Measurements from ENCODE around the gene CELA3A.
A peak's percentile ranks its signal among the peaks of the same experiment; 100 is the strongest.
"Not testable (repeated sequence)": the region's sequence is repeated elsewhere in the genome, so short reads cannot be mapped to it uniquely, and the experiment has no call there.

CELA3A gene, protein sequence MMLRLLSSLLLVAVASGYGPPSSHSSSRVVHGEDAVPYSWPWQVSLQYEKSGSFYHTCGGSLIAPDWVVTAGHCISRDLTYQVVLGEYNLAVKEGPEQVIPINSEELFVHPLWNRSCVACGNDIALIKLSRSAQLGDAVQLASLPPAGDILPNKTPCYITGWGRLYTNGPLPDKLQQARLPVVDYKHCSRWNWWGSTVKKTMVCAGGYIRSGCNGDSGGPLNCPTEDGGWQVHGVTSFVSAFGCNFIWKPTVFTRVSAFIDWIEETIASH

DNA sequence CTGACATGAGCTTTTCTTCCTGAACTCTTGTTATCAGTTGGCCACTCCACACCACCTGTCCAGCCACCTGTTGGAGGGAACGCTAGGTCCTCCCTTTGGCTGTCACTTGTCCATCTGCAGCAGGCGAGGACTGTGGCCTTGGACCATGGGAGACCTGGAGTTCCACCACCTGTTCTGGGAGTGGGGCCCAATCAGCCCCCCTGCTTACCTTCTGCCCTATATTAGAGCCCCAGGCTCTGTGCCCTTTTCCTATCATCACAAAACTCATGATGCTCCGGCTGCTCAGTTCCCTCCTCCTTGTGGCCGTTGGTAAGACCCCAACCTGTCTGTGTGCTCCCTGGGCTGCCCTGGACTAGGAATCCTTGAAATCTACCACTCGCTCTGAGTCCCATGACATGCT lies at the start of gene CELA3A:
Gene CELA3A, plus strand, starts transcription at position 249 of the 400 bp plus-strand sequence. Its CDS starts 18 bp downstream, at position 267.
- no peak for DNase-seq

DNA sequence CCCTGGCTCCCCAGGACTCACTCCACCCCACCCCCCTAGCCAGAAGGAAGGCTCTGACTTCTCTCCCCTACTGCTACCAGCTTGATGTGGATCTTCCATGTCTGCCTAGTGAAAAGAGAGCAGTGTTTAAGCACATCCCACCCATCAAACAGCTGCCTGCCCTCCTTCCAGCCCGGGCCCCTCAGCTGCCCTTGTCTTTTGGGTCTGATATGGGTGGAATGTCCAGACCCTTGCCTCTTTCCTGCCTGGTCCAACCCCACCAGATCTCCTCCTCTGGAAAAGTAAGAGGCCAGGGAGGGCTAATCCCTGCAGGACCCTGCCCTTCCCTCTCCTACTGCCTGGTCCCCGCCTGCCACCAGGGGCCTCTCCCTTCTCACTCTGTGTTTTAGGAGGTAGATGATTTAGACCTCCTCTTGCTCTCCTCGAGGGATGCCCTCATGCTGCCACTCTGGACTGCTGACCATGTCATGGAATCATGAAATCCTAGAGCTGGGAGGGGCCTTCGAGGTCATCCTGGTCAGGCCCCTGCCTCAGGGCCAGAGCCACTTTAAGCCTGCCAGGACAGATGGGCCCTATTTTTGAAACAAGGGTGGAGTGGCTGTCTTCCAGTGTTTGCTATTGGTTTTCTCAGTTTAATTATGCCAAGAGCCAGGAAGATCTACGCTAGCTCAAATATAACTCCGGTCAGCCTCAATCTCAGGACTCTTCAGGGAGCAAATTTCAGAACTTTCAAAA lies 48.5 kb upstream of the CELA3A start:
- no peak for DNase-seq

DNA sequence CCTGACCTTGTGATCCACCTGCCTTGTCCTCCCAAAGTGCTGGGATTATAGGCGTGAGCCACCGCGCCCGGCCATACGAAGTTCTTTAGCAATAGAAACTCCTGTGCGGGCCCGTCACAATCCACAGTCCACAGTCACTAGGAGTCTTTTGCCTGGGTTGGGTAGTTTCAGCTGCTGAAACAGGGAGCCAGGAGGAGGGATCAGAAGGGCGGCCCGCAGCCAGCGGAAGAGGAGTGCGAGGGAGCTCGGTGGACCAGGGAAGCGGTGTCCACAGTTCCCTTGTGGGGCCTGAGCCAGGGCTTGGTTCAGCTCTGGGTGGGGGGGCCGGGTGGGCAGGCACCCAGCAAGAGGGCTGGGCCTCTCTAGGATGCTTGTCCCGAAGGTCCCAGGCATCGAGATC lies 46.4 kb upstream of the CELA3A start:
- no peak for DNase-seq

DNA sequence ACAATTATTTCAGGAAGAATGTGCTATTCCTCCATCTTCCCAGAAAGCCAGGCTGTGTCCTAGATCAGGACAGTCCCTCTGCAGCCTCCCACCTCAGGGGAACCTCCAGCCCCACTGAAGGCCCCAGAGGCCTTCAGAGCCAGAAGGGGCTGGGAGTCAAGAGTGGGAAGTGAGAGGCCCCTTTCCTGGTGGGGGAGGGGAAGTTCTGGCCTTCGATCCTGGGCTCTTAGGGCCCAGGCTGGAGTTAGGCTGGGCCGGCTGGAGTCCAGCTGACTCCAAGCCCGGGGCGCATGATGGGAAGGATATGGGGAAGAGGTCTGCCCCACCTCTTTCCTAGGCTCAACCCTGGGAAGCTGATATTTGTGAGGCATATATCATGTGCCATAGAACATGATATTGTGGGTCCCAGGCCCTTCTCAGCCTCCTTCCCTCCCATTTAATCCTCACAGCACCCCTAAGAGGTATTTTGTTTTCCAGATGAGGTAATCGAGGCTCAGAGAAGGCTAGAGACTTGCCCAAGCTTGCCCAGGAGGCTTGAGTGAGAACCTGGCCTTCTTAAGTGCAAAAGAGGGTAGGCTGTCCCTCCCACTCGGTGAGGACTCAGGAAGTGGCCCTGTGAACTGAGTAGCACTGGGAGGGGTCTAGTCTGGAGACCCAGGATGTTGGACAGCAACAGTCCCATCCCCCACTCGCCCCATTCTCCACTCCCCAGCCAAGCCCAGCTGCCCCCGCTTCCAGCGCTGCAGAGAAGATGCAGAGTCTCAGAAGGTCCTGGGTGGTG lies 45.8 kb upstream of the CELA3A start:
- DNase-seq, result no peak

DNA sequence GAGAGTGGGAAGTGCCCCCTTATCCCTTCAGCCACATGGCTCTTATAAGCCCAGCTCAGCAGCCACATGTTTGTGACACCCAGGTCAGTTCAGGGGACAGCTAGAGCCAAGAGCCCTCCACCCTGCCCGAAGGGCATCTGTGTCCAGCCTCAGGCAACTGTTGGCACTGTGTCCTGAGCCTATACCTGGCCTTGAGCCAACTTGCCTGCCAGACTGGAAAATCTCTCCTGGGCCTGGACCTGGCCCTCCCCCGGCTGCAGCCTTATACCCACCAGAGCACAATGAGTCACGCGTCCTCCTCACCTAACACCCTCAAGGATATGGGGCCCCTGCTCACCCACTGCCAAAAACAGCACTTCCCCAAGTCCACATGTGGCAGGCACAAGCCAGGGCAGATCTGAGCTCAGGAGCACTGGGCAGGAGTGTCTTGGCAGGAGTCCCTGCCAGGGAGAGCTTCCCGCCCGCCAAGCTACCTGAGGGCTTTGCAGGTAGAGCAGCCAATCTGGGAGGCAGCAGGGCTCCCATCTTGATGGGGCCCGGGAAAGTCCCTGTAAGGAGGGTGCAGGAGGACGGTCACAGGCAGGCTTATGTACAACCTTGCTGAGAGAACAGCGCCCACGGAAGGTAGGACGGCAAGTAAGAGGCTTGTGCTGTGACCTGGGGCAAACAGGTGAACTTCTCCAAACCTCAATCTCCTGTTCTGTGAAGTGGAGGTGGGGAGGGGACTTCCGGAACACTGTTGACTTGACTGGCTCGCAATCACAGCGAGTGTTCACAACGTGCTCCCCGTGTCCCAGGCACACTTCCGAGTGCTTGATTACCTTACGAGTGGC lies 44.5 kb upstream of the CELA3A start:
- no peak for DNase-seq

DNA sequence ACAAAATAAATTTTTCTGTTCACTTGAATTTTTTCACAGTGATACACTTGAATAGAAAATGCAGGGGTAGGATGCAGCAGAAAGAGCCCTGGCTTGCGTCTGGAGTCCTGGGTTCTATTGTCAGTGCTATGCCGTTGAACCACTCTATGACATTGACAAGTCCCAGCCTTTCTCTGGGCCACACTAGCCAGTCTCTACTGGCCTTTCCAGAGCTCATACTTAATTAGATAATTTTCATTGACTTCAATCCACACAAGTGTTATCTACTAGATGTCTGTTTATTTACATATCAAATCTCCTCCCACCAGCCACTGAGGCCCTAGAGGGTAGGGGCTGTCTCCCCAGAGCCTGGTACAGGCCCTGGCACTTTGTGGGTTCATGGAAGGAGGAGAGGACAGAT lies 40.1 kb upstream of the CELA3A start:
- no peak for DNase-seq

DNA sequence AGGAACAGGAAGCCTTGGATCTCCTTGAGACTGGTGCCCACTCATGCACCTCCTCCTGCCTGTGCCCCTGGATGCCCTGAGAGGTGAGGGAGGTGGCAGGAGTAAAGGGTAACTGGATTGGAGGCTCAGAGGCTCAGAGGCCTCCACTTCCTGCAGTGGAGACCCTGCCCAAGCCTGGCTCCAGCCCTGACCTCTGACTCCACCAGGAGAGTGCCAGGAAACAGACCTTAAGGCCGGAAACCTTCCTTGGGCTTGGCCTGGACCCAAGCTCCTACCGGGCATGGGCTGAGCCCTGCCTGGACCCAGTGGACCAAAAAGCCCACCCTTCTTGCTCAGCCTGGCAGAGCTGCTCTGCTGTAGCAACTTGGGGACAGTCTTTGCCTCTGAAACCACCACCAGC lies 39.7 kb upstream of the CELA3A start:
- no peak for DNase-seq

DNA sequence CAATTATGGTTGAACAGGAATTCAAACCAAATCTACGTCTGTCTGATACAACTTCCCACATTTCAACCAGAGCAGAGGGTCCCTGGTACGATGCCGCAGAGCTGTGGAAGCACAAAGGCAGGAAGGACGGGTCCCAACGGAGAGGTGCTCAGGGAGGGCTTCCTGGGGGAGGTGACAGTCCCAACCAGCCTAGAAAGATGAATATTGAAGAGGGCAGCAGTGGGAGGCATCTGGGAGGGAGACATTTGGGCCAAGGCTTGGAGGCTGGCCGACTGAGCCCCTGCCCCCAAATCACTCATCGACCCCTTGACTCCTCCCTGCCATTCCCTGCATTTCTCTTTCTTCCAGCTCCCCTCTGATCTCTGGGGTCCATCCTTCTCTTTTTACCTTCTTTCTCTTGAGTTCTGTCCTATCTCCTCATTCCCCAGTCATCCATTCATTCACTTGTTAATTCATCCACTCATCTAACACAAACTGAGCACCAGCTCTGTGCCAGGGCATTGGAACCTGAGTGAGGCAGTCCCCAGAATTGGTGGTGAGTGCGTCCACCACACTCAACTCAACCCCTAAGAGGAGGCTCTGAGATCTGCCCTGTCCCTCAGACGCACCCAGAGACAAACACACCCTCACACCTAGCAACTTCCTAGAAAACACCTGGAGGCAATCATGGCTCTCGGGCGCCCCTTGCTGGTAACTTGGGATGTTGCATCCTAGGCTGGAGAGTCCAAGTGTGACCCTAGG lies 37.8 kb upstream of the CELA3A start:
- DNase-seq, result peak in 12 of 14 donors; percentile 1 to 67 (median 34)

DNA sequence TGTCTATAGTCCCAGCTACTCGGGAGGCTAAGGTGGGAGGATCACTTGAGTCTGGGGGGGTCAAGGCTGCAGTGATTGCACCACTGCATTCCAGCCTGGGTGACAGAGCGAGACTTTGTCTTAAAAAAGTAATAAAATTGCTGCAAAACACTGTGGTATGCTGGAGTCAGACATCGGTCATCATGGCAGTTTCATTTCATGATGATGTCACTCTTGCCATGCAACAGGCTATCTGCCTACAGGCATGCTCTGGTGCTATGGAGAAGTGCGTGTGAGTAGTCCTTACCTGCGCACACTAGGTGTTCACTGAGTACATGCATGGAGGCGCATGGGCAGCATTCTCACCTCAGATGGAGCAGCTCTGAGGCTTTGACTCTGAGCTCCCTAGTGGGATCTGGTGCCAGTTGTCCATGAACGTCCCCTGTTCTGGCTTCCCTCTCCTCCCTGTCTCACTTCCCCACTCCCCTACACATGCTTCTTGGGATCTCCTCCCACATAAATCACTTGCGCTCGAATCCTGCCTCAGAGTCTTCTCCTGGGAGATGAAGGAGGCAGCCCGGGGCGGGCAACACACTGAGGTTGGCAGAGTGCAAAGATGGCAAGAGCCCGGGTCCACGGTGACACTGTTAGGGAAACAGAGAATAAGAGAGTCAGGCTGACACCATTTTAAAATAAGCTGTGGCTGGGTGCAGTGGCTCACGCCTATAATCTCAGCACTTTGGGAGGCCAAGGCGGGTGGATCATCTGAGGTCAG lies 35.0 kb upstream of the CELA3A start:
- no peak for DNase-seq

DNA sequence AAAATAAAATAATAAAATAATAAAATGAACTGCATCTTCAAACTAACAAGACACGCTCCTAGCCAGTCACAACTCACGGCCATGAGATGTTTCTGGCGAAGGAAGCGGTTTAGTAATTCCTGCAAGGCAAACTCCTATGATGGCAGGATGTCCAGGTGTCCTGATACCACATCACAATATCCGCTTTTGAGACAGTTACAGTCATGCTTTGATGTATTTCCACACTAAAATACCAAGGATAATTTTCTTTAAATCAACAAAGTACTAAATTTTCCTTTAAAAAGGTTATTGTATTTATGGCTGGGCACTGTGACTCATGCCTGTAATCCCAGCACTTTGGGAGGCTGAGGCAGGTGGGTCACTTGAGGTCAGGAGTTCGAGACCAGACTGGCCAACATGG lies 34.2 kb upstream of the CELA3A start:
- not testable (repeated sequence) for DNase-seq

DNA sequence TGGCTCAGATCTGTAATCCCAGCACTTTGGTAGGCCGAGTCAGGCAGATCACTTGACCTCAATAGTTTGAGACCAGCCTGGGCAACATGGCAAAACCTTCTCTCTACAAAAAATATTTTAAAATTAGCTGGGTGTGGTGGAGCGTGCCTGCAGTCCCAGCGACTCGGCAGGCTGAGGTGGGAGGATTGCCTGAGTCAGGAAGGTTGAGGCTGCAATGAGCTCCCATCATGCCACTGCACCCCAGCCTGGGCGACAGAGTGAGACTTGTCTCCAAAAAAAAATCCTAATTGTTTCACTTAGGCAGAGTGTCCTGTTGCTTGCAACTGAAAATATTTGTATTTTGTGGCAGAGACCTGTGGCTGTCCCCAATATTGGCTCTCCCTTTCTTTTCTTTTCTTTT lies 32.4 kb upstream of the CELA3A start:
- not testable (repeated sequence) for DNase-seq

DNA sequence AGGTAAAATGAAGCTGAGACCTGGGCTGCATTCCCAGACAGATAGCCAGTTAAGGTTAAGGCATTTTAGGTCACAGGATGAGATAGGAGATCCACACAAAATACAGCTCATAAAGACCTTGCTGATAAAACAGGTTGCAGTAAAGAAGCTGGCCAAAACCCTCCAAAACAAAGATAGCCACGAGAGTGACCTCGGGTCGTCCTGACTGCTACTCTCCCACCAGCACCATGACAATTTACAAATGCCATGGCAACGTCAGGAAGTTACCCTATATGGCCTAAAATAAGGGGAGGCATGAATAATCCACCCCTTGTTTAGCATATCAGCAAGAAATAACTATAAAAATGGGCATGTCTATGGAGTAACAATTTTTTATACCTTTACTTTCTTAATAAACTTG lies 30.9 kb upstream of the CELA3A start:
- not testable (repeated sequence) for DNase-seq

DNA sequence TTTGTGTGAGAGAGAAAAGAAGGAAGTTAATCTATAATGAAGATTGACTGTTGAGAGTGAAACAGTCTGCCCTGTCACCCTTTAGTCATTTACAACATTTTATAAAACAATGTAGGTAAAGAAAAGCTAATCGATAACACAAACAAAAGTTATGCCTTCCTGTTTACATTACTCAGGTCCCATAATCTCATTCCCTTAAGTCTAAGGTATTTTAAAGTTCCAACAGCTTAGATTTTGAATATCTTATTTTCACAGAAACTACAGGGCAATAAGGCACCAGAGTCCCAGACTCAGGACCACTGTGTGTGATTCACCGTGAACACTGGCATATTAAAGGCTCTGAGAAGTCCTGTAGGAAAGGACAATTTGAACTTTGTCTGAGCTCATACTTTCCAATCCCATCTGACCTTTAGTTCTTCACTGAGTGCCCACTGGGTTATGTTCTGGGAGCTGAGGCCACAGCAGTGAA lies 28.4 kb upstream of the CELA3A start:
- not testable (repeated sequence) for DNase-seq

DNA sequence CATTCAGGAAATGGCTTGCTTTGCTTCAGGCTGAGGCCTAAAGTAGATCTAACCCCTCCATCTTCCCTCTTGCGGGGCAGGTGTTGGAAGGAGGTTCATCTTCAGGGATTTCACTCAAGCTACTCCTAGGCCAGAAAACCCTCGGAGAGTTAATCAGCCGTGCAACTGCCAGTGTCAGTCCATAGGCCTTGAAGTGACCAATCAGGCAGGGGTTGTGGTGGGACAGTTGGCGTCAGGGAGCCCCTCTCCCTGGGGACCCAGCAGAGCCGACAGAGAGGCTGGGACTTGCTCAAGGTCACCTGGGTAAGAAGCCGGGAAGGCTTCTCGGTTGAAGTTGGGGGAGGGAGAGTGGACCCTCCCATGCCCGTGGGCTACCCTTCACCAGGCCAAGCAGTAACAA lies 27.5 kb upstream of the CELA3A start:
- not testable (repeated sequence) for DNase-seq

DNA sequence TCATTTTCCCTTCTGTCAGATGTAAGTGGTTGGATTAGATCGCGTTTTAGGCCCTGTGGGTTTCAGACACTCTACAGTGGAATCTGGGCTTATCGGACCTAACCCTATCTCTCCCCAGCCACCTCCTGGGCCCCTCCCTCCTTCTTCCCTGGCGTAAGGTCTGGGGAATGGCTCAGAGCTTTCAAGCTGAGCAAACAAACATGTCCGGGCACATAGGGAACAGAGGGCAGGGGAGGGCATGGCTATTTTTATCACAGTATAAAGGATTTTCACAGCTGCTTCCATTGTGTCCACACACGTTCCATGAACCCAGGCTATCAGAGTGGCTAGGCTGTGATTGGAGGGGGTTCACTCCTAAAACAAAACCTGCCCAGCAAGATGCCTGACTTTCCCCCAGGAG lies 26.8 kb upstream of the CELA3A start:
- DNase-seq, result not testable (repeated sequence)

DNA sequence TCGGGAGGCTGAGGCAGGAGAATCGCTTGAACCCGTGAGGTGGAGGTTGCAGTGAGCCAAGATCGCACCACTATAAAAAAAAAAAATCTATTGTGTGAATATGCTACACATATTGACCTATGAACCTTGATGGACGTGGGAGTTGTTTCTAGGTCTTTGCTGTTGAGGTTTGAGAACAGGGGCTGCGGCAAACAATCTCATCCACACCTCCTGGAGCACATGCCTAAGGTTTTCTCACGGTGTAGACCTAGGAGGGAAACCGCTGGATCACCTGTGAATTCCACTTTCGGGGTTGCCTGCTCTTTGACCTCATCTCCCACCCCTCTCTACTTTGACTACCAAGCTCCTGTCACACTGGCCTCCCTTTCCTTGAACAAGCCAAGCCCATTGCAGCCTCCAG lies 26.2 kb upstream of the CELA3A start:
- not testable (repeated sequence) for DNase-seq

DNA sequence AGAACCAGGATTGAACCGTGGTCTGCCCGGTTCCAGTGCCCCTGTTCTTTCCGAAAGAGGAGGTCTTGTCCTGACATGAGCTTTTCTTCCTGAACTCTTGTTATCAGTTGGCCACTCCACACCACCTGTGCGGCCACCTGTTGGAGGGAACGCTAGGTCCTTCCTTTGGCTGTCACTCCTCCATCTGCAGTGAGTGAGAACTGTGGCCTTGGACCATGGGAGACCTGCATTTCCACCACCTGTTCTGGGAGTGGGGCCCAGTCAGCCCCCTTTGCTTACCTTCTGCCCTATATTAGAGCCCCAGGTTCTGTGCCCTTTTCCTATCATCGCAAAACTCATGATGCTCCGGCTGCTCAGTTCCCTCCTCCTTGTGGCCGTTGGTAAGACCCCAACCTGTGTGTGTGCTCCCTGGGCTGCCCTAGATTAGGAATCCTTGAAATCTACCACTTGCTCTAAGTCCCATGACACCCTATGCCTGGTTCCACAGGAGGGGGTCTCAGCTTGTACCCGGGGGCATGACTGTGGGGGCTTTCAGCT lies 24.7 kb upstream of the CELA3A start, which contains the start of gene CELA3B:
Gene CELA3B, plus strand, starts transcription at position 320 of the 537 bp plus-strand sequence. Its CDS starts 18 bp downstream, at position 338.
- DNase-seq, result not testable (repeated sequence)

DNA sequence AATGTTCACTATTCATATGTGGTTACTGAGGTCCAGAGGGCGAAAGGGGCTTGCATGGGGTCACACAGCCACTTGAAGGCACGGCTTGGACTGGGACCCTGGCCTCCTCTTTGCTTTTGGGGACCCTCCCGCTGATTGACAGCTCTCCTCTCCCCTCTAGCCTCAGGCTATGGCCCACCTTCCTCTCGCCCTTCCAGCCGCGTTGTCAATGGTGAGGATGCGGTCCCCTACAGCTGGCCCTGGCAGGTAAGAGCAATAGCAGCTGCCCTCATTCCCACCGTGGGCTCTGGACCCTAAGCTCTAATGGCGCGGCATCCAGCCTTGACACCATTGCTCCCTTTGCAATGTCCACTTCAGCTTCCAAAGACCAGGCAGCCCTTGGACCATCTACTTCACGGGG lies 23.2 kb upstream of the CELA3A start:
- not testable (repeated sequence) for DNase-seq

DNA sequence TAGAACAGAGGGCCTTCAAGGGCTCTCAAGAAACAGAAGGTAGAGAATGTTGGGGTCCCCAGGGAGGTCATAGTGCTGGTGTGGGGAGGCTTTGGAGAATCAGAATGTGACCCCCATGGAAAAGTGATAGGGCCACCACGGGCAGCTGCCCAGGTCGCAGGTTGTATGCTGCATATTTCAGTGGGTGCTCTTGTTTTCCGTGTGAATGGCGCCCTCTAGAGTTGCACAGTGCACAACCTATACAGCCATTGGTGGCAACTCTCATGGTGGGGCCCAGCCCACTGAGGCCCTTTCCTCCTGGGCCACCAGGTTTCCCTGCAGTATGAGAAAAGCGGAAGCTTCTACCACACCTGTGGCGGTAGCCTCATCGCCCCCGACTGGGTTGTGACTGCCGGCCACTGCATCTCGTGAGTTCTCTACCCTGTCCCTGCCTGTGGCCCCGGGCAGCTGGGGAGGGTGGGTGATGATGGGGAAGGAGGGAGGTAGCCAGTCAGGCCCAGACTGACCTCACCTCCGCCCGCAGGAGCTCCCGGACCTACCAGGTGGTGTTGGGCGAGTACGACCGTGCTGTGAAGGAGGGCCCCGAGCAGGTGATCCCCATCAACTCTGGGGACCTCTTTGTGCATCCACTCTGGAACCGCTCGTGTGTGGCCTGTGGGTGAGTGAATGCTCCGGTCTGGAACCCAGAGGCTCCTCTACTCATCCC lies 20.8 kb upstream of the CELA3A start:
- not testable (repeated sequence) for DNase-seq

DNA sequence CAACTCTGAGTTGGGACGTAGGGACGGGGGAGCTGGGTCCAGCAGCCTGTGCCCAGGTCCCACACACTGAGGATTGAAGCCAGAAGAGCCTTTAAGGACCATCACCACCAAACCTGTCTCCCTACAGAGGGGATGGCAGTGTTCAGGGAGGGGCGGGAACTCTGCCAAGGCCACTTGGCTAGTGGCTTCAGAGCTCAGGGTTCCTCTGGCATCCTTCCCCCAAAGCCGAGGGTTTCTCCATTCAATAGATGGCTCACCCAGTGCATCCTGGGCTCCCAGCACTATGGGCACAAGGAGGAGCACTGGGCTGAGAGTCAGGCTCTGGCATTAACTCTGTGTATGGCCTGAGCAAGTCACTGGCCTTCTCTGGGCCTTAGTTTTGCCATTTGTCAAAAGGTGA lies 20.2 kb upstream of the CELA3A start:
- not testable (repeated sequence) for DNase-seq

All from C1 segment of cervical spinal cord (tissue), 14 donors.